Psoas muscle (tissue), 8 donors: ENCODE results near the gene FUBP3. TPM values are rescaled to one million over a fixed set of nuclear protein-coding genes. Genes with fewer than 3 reads are reported as not detected.

Experiments
- ATAC-seq, 4 donors: fragments of 200-7000 bp; cut with Tn5 transposase; one replicate each; pipeline ENCODE4 v1.9.1; 2020; ENCODE audit warnings: moderate library complexity in 3 of 4, mild to moderate bottlenecking in 2 of 4
- DNase-seq, 2 donors: peaks; one replicate each; pipeline ENCODE4 v3.0.0-alpha.2; 2020
- H3K27ac ChIP-seq: fragments of 200-600 bp; one replicate; pipeline ENCODE4 v1.8.0; 2022
- H3K27me3 ChIP-seq, 3 donors: fragments of 200-600 bp in 1 of 3; one replicate each; pipeline versions ENCODE4 v1.6.1 to v1.8.0; 2013 to 2022; ENCODE audit warnings: low read length in 2 of 3, mild to moderate bottlenecking in 2 of 3, moderate library complexity in 1 of 3; ENCODE audit not compliant: insufficient read depth in 3 of 3
- H3K36me3 ChIP-seq, 2 donors: fragments of 200-600 bp in 1 of 2; one replicate each; pipeline versions ENCODE4 v1.6.1 to v1.8.0; 2013 to 2022; ENCODE audit warnings: low read depth in 1 of 2, mild to moderate bottlenecking in 1 of 2, moderate library complexity in 1 of 2; ENCODE audit not compliant: insufficient read depth in 1 of 2
- H3K4me1 ChIP-seq: fragments of 200-600 bp; one replicate; pipeline ENCODE4 v1.8.0; 2022
- H3K4me3 ChIP-seq: fragments of 200-600 bp; one replicate; pipeline ENCODE4 v1.8.0; 2022; ENCODE audit warnings: mild to moderate bottlenecking
- H3K9me3 ChIP-seq: fragments of 200-600 bp; one replicate; pipeline ENCODE4 v1.8.0; 2022
- WGBS, 3 donors: extraction: QIAGEN DNeasy Blood & Tissue Kit; methylation state at CpG; one replicate each; pipeline versions ENCODE4 v1.1.6 to v1.1.7; 2013; 5-methylcytosine and 5-hydroxymethylcytosine counted together
- intact Hi-C, 2 donors: fragments of 100-400 bp; cut with DNase I; formaldehyde crosslinking; loops; one replicate each; pipeline versions ENCODE4 v1.11.0 to v1.14.2; 2022
- polyA plus RNA-seq, 3 donors: library from polyadenylated mRNA; stranded (reverse); fragments of 200-250 nt; gene quantifications; one replicate each; pipeline ENCODE4 v1.2.3, GENCODE V29; 2013
- total RNA-seq, 4 donors: library from RNA; stranded (reverse); fragmentation: NEBNext Ultra II Directional in 2 of 4; extraction: Animal tissue kit (Norgen Biotek cat#: 25700) in 2 of 4; gene quantifications; one replicate each; pipeline versions ENCODE4 v1.2.1 to v1.2.4, GENCODE V29; 2021 to 2023
- TF ChIP-seq, protein P1 (sequence below): fragments of 200-600 bp; IDR thresholded peaks from one replicate; pipeline ENCODE4 v1.8.0; 2022; ENCODE audit warnings: antibody characterized with exemption
- donor health status: healthy with polysubstance abuse.
- donor health status: DM: no; HTN: no; CAD: no; lungs with moderate emphysema.
- donor health status: Bipolar disorder and iron deficiency.
- donor health status: healthy.
- donor health status: DM: yes; HTN: yes; CAD: no.
- donor health status: DM: no; HTN: no; CAD: no.
- donor health status: DM: no; HTN: no; CAD: no.
- donor health status: DM: yes; HTN: yes; CAD: no.

Gene FUBP3
- total and polyA plus RNA-seq, 7 donors, result 7.5 to 20.7 (median 16.3) TPM

DNA sequence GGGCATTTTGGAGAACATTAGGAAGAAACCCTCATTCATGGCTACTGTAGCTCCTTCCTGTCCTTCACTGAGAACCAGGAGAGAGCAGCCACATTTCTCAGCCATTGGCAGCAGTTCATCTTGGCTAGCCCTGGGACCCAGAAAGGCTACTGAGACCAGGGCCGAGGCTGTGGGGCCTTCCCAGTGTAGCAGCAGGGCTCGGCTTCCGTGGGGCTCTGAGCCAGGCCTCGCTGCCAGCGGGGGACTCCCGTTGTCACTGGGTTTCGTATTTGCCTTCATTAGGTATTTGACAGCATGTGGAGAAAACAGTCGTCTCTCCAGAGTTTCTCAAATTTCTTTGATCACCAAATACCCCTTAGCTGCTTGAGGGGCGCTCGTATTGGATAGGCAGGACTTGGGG is 47.7 kb downstream of the FUBP3 start:
- no peak for ATAC-seq
- H3K27ac ChIP-seq, result no peak overlapping the region

DNA sequence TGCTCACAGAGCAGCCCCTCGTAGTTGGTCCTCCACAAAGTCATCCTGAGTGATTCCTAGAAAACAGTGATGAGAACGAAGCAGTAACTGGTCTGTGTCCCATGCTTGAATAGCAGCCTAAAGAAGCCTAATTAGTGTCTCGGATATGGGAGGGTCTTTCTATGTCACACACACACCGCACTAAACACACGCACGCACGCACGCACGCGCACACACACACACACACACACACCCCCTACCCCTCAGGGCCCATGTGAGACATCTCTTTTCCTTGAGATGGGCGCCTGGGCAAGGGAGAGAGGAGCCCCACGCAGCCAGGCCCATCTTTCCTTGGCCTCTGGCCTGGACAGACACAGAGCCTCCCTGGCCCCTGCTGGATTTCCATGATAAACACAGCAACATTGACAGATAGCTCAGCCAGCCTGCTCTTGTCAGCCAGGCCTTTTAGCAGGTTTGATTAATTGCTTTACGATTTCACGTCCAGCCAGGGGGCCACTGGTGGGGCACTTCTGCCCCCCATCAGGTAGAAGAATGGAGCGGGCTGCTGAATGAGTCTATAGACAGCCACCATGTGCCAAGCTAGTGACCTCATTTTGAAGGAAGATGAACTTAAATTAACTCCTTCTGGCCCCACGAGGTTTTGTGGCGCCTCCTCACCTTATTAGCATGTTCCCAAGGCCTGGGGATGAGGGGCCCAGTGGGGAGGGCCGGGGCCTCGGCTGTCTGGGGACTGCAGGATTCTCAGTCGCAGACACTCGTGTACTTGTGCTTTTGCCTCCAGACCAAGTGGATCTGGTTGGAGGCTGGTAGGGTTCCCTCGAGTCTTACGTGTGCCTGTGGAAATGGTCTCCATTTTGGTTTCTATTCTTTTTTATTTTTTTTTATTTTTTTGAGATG is 48.8 kb downstream of the FUBP3 start:
- 78 to 87% (median 81%) methylated on average over 22 to 23 of the region's 23 CpGs for WGBS, 3 donors
- TF ChIP-seq, protein P1, sequence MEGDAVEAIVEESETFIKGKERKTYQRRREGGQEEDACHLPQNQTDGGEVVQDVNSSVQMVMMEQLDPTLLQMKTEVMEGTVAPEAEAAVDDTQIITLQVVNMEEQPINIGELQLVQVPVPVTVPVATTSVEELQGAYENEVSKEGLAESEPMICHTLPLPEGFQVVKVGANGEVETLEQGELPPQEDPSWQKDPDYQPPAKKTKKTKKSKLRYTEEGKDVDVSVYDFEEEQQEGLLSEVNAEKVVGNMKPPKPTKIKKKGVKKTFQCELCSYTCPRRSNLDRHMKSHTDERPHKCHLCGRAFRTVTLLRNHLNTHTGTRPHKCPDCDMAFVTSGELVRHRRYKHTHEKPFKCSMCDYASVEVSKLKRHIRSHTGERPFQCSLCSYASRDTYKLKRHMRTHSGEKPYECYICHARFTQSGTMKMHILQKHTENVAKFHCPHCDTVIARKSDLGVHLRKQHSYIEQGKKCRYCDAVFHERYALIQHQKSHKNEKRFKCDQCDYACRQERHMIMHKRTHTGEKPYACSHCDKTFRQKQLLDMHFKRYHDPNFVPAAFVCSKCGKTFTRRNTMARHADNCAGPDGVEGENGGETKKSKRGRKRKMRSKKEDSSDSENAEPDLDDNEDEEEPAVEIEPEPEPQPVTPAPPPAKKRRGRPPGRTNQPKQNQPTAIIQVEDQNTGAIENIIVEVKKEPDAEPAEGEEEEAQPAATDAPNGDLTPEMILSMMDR, result no peak
- no peak overlapping the region for H3K4me3 ChIP-seq
- no peaks in the 10 kb centered on the region for H3K27me3 ChIP-seq
- DNase-seq, result no peak
- no peaks in the 10 kb centered on the region for H3K9me3 ChIP-seq
- ATAC-seq, result no peak
- H3K4me1 ChIP-seq, result no peaks in the 10 kb centered on the region
- H3K27ac ChIP-seq, result no peak overlapping the region
- intact Hi-C loops, result no loop called here
- H3K36me3 ChIP-seq, result peaks cover 12 to 99% of the 10 kb centered on the region in 2 donors

More for the DNA sequence above, 47.7 kb downstream of the FUBP3 start:
- Histone ChIP-seq H3K27me3 (no peaks in the 10 kb centered on the region), H3K36me3 (peaks cover 9 to 99% of the 10 kb centered on the region in 2 donors), H3K4me1 (no peaks in the 10 kb centered on the region), H3K9me3 (no peaks in the 10 kb centered on the region), H3K4me3 (no peak overlapping the region)
- DNase-seq, result no peak
- intact Hi-C loops, result no loop called here
- TF ChIP-seq, protein P1, result no peak
- WGBS, 3 donors, result 64 to 76% (median 70%) methylated on average over 10 of the region's 10 CpGs

DNA sequence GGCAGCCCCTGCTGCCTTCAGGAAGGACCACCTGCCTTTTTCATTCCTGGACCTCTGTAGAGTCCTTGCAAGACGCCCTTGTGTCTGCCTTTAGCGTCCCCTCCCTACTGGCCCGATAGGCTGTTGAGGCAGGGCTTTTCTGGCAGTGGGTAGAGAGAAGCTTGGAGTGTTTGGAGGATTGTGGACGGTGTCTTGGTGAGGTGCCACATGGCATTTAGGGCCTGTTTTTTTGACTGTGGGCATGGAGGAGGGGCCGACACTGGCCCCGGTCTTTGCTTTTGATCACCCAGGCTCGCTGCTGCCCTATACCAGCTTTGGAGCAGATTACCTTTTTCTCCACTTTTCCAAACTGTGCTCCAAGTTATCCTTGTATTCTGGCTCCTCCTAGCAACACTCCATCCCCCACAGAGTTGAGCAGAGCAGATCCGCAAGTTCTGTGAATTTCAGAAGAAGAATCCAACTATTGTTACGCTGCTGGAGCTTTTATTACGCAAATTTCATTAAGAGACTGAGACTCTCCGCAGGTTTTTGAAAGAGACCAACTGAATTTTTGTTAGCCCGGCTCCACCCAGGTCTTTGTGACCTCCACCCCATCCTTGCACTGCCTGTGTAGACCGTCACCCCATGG is 50.2 kb downstream of the FUBP3 start:
- no peak overlapping the region for H3K4me3 ChIP-seq
- no peak overlapping the region for H3K27ac ChIP-seq
- ATAC-seq, result no peak
- no peaks in the 10 kb centered on the region for H3K4me1 ChIP-seq
- H3K36me3 ChIP-seq, result peaks cover 8 to 100% of the 10 kb centered on the region in 2 donors
- TF ChIP-seq, protein P1, result no peak
- WGBS, 3 donors, result 80 to 86% (median 86%) methylated on average over 13 of the region's 13 CpGs
- no peak for DNase-seq
- H3K9me3 ChIP-seq, result no peaks in the 10 kb centered on the region
- H3K27me3 ChIP-seq, result no peaks in the 10 kb centered on the region
- intact Hi-C loops, result no loop called here

DNA sequence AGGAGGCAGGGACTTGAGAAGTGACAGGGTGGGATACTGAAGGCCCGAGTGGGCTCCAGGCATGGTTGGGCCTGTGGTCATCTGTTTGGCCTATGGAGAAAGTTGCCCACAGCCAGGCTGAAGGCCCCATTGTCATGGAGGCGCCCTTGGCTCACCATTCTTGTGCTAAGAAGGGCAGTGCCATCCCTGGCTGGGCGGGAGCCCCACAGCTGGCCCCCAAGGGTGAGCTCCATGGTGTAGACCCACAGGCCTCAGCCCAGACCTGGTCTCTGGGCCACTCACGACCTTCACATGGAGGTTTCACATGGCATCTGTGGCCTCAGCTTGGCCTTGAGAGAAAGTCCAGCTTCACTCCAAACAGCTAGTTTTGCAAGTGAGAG is 50.7 kb downstream of the FUBP3 start:
- Histone ChIP-seq H3K27ac (no peak overlapping the region), H3K4me3 (no peak overlapping the region), H3K4me1 (no peaks in the 10 kb centered on the region), H3K36me3 (peaks cover 8 to 100% of the 10 kb centered on the region in 2 donors), H3K27me3 (no peaks in the 10 kb centered on the region), H3K9me3 (no peaks in the 10 kb centered on the region)
- TF ChIP-seq, protein P1, result no peak
- DNase-seq (no peak), ATAC-seq (no peak)
- intact Hi-C loops, result no loop called here
- 87 to 96% (median 91%) methylated on average over 4 of the region's 4 CpGs for WGBS, 3 donors
